CD4-positive, alpha-beta T cell treated with Interleukin-12 subunit alpha and Interleukin-12 subunit beta, for 1 hour (primary cell): ENCODE measurements around the gene ZNF582.

ENCODE experiments used
- DNase-seq: peaks from one replicate; pipeline ENCODE4 v3.0.0-alpha.2; 2020

The ZNF582 gene

GRCh38 chr19:56393119-56394012, at the start of gene ZNF582:
Gene ZNF582 (minus strand): TSS chr19:56393534. CDS start chr19:56391752, 1,782 bp downstream.
- DNase-seq: peak; percentile 95

- DNase-seq: no peak
These were observed 48.0 kb upstream of the ZNF582 start for GRCh38 chr19:56441206-56441792.

- DNase-seq: no peak
These were observed 30.6 kb upstream of the ZNF582 start for GRCh38 chr19:56423985-56424353.

GRCh38 chr19:56423276-56423984, 30.1 kb upstream of the ZNF582 start:
- no peak for DNase-seq

- no peak for DNase-seq
These were observed 11.7 kb upstream of the ZNF582 start for GRCh38 chr19:56405062-56405461.

GRCh38 chr19:56404705-56405056, 11.3 kb upstream of the ZNF582 start:
- DNase-seq: no peak

- peak; percentile 93 for DNase-seq
These were observed 10.7 kb upstream of the ZNF582 start, which contains the start of gene ZNF583 for GRCh38 chr19:56403764-56404704. Gene ZNF583 (plus strand): TSS chr19:56404332. CDS start chr19:56407115, 2,783 bp downstream.

GRCh38 chr19:56403261-56403660, 9.9 kb upstream of the ZNF582 start:
- peak; percentile 9 for DNase-seq

GRCh38 chr19:56400485-56400884, 7.2 kb upstream of the ZNF582 start:
- no peak for DNase-seq

- DNase-seq: no peak
These were observed 5.5 kb upstream of the ZNF582 start for GRCh38 chr19:56398809-56399208.

GRCh38 chr19:56383826-56384605, 9.3 kb downstream of the ZNF582 start:
- DNase-seq: no peak

- no peak for DNase-seq
These were observed 16.0 kb downstream of the ZNF582 start for GRCh38 chr19:56377105-56377924.

GRCh38 chr19:56372281-56372680, 21.1 kb downstream of the ZNF582 start:
- DNase-seq: no peak

GRCh38 chr19:56369886-56370676, 23.3 kb downstream of the ZNF582 start:
- DNase-seq: no peak

GRCh38 chr19:56367829-56368711, 25.3 kb downstream of the ZNF582 start:
- peak; percentile 80 for DNase-seq

- DNase-seq: no peak
These were observed 32.5 kb downstream of the ZNF582 start for GRCh38 chr19:56360841-56361240.

GRCh38 chr19:56356944-56357343, 36.4 kb downstream of the ZNF582 start:
- no peak for DNase-seq

- DNase-seq: no peak
These were observed 37.8 kb downstream of the ZNF582 start for GRCh38 chr19:56355517-56355916.

GRCh38 chr19:56351208-56351607, 42.1 kb downstream of the ZNF582 start:
- no peak for DNase-seq
